ENCODE data around the gene ANTKMT. TPM values are rescaled to one million over a fixed set of nuclear protein-coding genes. Genes with fewer than 3 reads are reported as not detected.

ANTKMT gene
- total and polyA plus RNA-seq, 10 donors, result 28.6 to 77.2 (median 38.7) TPM

DNA sequence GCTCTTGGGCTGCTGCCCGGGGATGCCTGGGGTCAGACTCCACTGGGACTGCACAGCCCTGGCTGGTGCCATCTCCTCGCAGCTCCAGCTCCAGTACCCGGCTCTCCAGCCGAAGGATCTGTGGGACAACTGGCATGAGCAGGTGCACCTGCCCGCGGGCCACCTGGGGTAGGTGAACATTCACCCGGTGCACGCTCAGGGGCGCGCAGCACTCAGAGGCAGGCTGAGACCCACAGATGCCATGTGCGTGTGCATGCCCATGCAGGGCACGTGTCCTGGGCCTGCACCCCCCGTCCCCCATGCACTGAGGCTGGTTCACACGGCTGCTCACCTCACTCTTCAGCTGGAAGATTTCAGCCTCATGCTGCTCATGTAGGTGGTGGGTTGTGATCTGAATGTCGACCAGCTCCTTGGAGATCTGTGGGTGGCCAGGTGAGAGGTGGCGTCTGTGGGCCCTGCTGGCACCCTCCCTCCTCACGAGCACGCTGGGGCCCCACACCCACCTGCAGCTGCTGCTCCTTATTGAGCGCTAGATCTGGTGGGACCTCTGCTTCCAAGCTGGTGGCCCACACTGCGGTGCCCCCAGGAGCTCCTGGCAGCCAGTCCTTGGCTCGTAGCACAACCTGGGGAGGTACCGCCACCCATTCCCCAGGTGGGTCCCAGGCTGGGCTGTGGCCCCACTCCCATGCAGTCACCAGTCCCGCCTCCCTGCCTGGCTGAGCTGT, 4.7 kb downstream of the ANTKMT start:
- Histone ChIP-seq H3K27ac (peak overlapping the region in 2 of 8 donors; percentile 86 to 90), H3K36me3 (peaks cover 0 to 28% (median 0%) of the 10 kb centered on the region in 6 donors), H3K4me1 (peaks cover 14 to 73% (median 53%) of the 10 kb centered on the region in 6 donors), H3K9me3 (no peaks in the 10 kb centered on the region), H3K27me3 (replicated peaks in 1 of 7) (peaks cover 0 to 42% (median 18%) of the 10 kb centered on the region in 7 donors), H3K4me3 (peak overlapping the region in 1 of 8 donors; percentile 83)
- TF ChIP-seq POLR2AphosphoS5 (IDR thresholded peaks at IDR 0.05), result peak in 2 of 3 donors; percentile 27 to 32
- no peak for TF ChIP-seq POLR2A (IDR thresholded peaks at IDR 0.05)
- TF ChIP-seq, protein P1, sequence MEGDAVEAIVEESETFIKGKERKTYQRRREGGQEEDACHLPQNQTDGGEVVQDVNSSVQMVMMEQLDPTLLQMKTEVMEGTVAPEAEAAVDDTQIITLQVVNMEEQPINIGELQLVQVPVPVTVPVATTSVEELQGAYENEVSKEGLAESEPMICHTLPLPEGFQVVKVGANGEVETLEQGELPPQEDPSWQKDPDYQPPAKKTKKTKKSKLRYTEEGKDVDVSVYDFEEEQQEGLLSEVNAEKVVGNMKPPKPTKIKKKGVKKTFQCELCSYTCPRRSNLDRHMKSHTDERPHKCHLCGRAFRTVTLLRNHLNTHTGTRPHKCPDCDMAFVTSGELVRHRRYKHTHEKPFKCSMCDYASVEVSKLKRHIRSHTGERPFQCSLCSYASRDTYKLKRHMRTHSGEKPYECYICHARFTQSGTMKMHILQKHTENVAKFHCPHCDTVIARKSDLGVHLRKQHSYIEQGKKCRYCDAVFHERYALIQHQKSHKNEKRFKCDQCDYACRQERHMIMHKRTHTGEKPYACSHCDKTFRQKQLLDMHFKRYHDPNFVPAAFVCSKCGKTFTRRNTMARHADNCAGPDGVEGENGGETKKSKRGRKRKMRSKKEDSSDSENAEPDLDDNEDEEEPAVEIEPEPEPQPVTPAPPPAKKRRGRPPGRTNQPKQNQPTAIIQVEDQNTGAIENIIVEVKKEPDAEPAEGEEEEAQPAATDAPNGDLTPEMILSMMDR (IDR thresholded peaks at IDR 0.05 in 8 of 11, conservative IDR thresholded peaks at IDR 0.05 in 3 of 11), result no peak
- 75 to 100% (median 81%) methylated on average over 1 to 23 of the region's 23 CpGs for WGBS, 5 donors
- DNase-seq, result peak; percentile 76
- intact Hi-C loops (cut with DNase I; ENCODE audit: low total_unique reads), result no loop called here

DNA sequence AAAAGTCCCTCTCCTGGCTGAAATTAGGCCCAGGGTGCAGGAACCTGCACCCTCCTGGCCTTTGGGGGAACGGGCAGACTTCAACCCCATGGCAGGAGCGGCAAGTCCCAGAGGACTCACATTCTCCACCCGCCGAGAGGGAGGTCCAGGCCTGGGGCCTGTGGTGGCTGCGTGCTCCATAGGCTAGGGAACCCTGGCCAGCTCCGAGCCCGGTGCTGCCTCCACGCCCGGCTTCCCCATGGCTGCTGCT, 5.2 kb downstream of the ANTKMT start:
- 20 to 60% (median 31%) methylated on average over 2 to 9 of the region's 9 CpGs for WGBS, 5 donors
- Histone ChIP-seq H3K36me3 (peaks cover 0 to 33% (median under 1%) of the 10 kb centered on the region in 6 donors), H3K4me3 (peak overlapping the region in 6 of 8 donors; percentile 30 to 83 (median 57)), H3K9me3 (no peaks in the 10 kb centered on the region), H3K27me3 (replicated peaks in 1 of 7) (peaks cover 0 to 42% (median 18%) of the 10 kb centered on the region in 7 donors), H3K4me1 (peaks cover 14 to 68% (median 50%) of the 10 kb centered on the region in 6 donors), H3K27ac (peak overlapping the region in 4 of 8 donors; percentile 73 to 90 (median 82))
- no peak for DNase-seq
- TF ChIP-seq, protein P1 (IDR thresholded peaks at IDR 0.05 in 8 of 11, conservative IDR thresholded peaks at IDR 0.05 in 3 of 11), result no peak
- no peak for TF ChIP-seq POLR2AphosphoS5 (IDR thresholded peaks at IDR 0.05)
- TF ChIP-seq POLR2A (IDR thresholded peaks at IDR 0.05), result no peak
- intact Hi-C loops (cut with DNase I; ENCODE audit: low total_unique reads), result no loop called here

DNA sequence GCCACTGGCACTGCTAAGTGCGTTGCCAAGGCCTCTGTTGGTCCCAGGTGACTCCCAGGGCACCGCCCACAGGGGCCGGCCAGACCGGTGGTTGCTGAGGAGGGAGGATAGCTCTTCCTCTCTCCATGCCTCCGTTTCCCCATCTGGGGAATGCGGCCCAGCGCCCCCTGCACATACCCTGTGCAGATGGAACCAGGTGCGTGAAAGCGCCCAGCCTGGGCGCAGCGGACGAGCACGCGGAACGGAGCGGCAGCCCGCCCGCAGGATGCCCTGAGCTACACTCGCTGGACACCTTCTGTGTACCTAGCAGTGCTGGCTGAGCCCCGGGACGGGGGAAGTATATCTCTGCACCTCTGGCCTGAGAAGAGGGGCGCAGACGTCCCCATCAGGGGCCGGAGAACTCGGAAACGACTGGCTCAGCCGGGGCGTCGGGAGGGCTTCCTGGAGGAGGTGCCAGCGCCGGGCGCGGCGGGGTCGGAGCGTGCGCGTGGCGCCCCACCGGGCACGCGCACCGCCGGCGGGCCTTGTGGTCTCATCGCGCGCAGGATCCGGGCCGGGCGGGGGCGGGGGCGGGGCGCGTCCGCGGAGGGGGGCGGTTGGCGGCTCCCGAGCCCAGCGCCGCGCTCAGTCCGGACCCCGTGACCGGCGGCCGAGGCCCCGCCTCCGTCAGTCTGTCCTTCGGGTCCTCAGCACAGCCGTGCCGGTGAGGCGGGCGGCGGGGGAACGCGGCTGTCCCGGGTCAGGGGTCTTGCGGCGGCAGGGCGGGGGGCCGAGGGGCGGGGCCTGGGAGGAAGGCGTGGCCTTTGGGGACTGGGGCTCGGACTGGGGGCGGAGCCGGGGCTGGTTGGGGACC, 5.7 kb downstream of the ANTKMT start, which contains the start of the genes CCDC78 and HAGHL:
CCDC78 (minus strand) TSS at position 6 of the 853 bp plus-strand sequence. CDS start 76 bp downstream, outside the sequence.
HAGHL (plus strand) TSS at position 669 of the 853 bp plus-strand sequence. CDS start 404 bp downstream, outside the sequence.
- intact Hi-C loops (cut with DNase I; ENCODE audit: low total_unique reads), result no loop called here
- Histone ChIP-seq H3K9me3 (no peaks in the 10 kb centered on the region), H3K27me3 (replicated peaks in 1 of 7) (peaks cover 0 to 42% (median 18%) of the 10 kb centered on the region in 7 donors), H3K27ac (peak within 1 kb of the TSS; percentile 9 to 90 (median 70)), H3K4me1 (peaks cover 11 to 63% (median 46%) of the 10 kb centered on the region in 6 donors), H3K36me3 (peaks cover 0 to 39% (median 4%) of the 10 kb centered on the region in 6 donors), H3K4me3 (peak within 1 kb of the TSS; percentile 49 to 83 (median 60))
- DNase-seq, result peak; percentile 93
- 0 to 6% (median 2%) methylated on average over 13 to 88 of the region's 88 CpGs for WGBS, 5 donors
- peak in 2 of 3 donors; percentile 39 to 56 for TF ChIP-seq POLR2AphosphoS5 (IDR thresholded peaks at IDR 0.05)
- TF ChIP-seq POLR2A (IDR thresholded peaks at IDR 0.05), result no peak

DNA sequence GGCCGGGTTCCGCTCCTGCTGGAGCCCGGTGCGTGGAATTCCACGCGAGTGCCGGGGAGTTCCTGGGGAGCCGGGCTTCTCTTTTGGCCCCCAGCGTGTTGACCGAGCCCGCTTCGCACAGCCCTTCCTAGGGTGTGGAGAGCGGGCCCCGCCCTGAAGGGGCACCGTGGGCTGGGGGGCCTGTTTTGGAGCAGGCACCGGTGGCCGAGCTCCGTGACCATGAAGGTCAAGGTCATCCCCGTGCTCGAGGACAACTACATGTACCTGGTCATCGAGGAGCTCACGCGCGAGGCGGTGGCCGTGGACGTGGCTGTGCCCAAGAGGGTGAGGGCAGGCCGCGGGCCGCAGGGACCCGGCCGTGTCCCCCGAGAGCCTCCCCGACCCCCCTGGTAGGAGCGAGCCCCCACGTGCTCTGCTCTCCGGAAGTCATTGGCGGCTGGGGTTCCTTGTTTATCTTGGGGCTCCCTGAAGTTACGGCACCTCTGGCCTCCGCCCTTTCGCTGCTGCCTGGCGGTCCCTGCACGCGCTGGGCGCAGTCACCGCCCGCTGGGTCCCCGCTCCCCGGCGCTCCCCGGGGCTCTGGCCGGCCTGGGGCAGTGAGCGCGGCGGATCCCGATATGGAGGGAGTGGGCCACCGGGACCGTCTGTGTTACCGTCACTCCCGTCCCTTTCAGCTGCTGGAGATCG, 6.5 kb downstream of the ANTKMT start:
- WGBS, 5 donors, result 0 to 2% (median 1%) methylated on average over 16 to 61 of the region's 61 CpGs
- Histone ChIP-seq H3K9me3 (no peaks in the 10 kb centered on the region), H3K27ac (peak overlapping the region; percentile 9 to 90 (median 70)), H3K27me3 (replicated peaks in 1 of 7) (peaks cover 0 to 42% (median 18%) of the 10 kb centered on the region in 7 donors), H3K36me3 (peaks cover 0 to 40% (median 10%) of the 10 kb centered on the region in 6 donors), H3K4me1 (peaks cover 5 to 55% (median 38%) of the 10 kb centered on the region in 6 donors), H3K4me3 (peak overlapping the region; percentile 49 to 83 (median 60))
- TF ChIP-seq POLR2A (IDR thresholded peaks at IDR 0.05) (no peak), POLR2AphosphoS5 (IDR thresholded peaks at IDR 0.05) (peak; percentile 21 to 70 (median 43))
- peak; percentile 87 for DNase-seq
- intact Hi-C loops (cut with DNase I; ENCODE audit: low total_unique reads), result no loop called here
